Parathyroid adenoma (tissue), 2 donors: ENCODE measurements around the gene AFF3.

Source experiments
- H2AFZ ChIP-seq: fragments of 300-600 bp; sonication (generic); one replicate; pipeline ENCODE4 v1.7.0; 2017; ENCODE audit warnings: antibody characterized with exemption, mild to moderate bottlenecking
- H3K27ac ChIP-seq: fragments of 300-600 bp; sonication (generic); one replicate; pipeline ENCODE4 v1.7.0; 2017
- H3K27me3 ChIP-seq: fragments of 300-600 bp; sonication (generic); one replicate; pipeline ENCODE4 v1.7.0; 2017; ENCODE audit warnings: low read length; ENCODE audit not compliant: control insufficient read depth, insufficient read depth
- H3K36me3 ChIP-seq: fragments of 300-600 bp; sonication (generic); one replicate; pipeline ENCODE4 v1.7.0; 2017; ENCODE audit warnings: low read length; ENCODE audit not compliant: control insufficient read depth, insufficient read depth
- H3K4me1 ChIP-seq: fragments of 300-600 bp; sonication (generic); one replicate; pipeline ENCODE4 v1.7.0; 2017; ENCODE audit warnings: control low read depth
- H3K4me2 ChIP-seq: fragments of 300-600 bp; sonication (generic); one replicate; pipeline ENCODE4 v1.7.0; 2017; ENCODE audit warnings: low read length
- H3K4me3 ChIP-seq: fragments of 300-600 bp; sonication (generic); one replicate; pipeline ENCODE4 v1.7.0; 2017; ENCODE audit warnings: low read depth, low read length
- H3K79me2 ChIP-seq: fragments of 300-600 bp; sonication (generic); one replicate; pipeline ENCODE4 v1.7.0; 2017; ENCODE audit warnings: control low read depth
- H3K9ac ChIP-seq: fragments of 300-600 bp; sonication (generic); one replicate; pipeline ENCODE4 v1.7.0; 2017; ENCODE audit warnings: mild to moderate bottlenecking
- H3K9me3 ChIP-seq: fragments of 300-600 bp; sonication (generic); one replicate; pipeline ENCODE4 v1.7.0; 2017; ENCODE audit warnings: low read length; ENCODE audit not compliant: control insufficient read depth
- CTCF ChIP-seq: fragments of 300-600 bp; sonication (generic); IDR thresholded peaks from one replicate; pipeline ENCODE4 v1.7.0; 2017; ENCODE audit warnings: antibody characterized with exemption, mild to moderate bottlenecking
- donor health status: primary hyperparathyroidism.

Gene AFF3

GRCh38 chr2:99926986-99927385 is 215.4 kb downstream of the AFF3 start:
- H3K79me2 ChIP-seq: no peaks in the 10 kb centered on the region
- no peak overlapping the region for H3K4me3 ChIP-seq
- H2AFZ ChIP-seq: no peak overlapping the region
- no peak overlapping the region for H3K4me2 ChIP-seq
- H3K27me3 ChIP-seq: no peaks in the 10 kb centered on the region
- no peak overlapping the region for H3K27ac ChIP-seq
- H3K9ac ChIP-seq: no peak overlapping the region
- TF ChIP-seq CTCF: no peak
- no peaks in the 10 kb centered on the region for H3K36me3 ChIP-seq
- H3K4me1 ChIP-seq: no peaks in the 10 kb centered on the region
- no peaks in the 10 kb centered on the region for H3K9me3 ChIP-seq

GRCh38 chr2:99925960-99926359 is 216.4 kb downstream of the AFF3 start:
- no peak for TF ChIP-seq CTCF
- H3K27me3 ChIP-seq: no peaks in the 10 kb centered on the region

GRCh38 chr2:99922664-99923063 is 219.7 kb downstream of the AFF3 start:
- Histone ChIP-seq H2AFZ (no peak overlapping the region), H3K4me2 (no peak overlapping the region), H3K27me3 (no peaks in the 10 kb centered on the region), H3K36me3 (no peaks in the 10 kb centered on the region), H3K9me3 (no peaks in the 10 kb centered on the region), H3K79me2 (no peaks in the 10 kb centered on the region), H3K4me1 (no peaks in the 10 kb centered on the region), H3K4me3 (no peak overlapping the region), H3K9ac (no peak overlapping the region), H3K27ac (no peak overlapping the region)
- TF ChIP-seq CTCF: no peak

More at GRCh38 chr2:99925960-99926359, 216.4 kb downstream of the AFF3 start:
- H3K36me3 ChIP-seq: no peaks in the 10 kb centered on the region
- H3K9ac ChIP-seq: no peak overlapping the region
- no peaks in the 10 kb centered on the region for H3K79me2 ChIP-seq
- H3K4me3 ChIP-seq: no peak overlapping the region
- H2AFZ ChIP-seq: no peak overlapping the region
- no peaks in the 10 kb centered on the region for H3K9me3 ChIP-seq
- no peak overlapping the region for H3K4me2 ChIP-seq
- H3K27ac ChIP-seq: no peak overlapping the region
- no peaks in the 10 kb centered on the region for H3K4me1 ChIP-seq

GRCh38 chr2:99921903-99922302 is 220.5 kb downstream of the AFF3 start:
- Histone ChIP-seq H3K36me3 (no peaks in the 10 kb centered on the region), H3K9ac (no peak overlapping the region), H3K4me1 (no peaks in the 10 kb centered on the region), H3K79me2 (no peaks in the 10 kb centered on the region), H3K27me3 (no peaks in the 10 kb centered on the region), H3K9me3 (no peaks in the 10 kb centered on the region), H3K27ac (no peak overlapping the region), H3K4me2 (no peak overlapping the region), H2AFZ (no peak overlapping the region), H3K4me3 (no peak overlapping the region)
- TF ChIP-seq CTCF: no peak

- Histone ChIP-seq H3K4me2 (no peak overlapping the region), H2AFZ (no peak overlapping the region), H3K27ac (no peak overlapping the region), H3K27me3 (no peaks in the 10 kb centered on the region), H3K4me3 (no peak overlapping the region), H3K9ac (no peak overlapping the region), H3K9me3 (no peaks in the 10 kb centered on the region), H3K36me3 (no peaks in the 10 kb centered on the region), H3K4me1 (no peaks in the 10 kb centered on the region), H3K79me2 (no peaks in the 10 kb centered on the region)
- TF ChIP-seq CTCF: no peak
These were observed 224.0 kb downstream of the AFF3 start for GRCh38 chr2:99918389-99918788.
